ENCODE measurements around the gene PTPRZ1. TPM values are rescaled to one million over a fixed set of nuclear protein-coding genes. Genes with fewer than 3 reads are reported as not detected.

The PTPRZ1 gene
- total RNA-seq, 3 donors from 2014 or later (not counting 1 experiment from before 2014, with no cell fraction given) = not detected

DNA sequence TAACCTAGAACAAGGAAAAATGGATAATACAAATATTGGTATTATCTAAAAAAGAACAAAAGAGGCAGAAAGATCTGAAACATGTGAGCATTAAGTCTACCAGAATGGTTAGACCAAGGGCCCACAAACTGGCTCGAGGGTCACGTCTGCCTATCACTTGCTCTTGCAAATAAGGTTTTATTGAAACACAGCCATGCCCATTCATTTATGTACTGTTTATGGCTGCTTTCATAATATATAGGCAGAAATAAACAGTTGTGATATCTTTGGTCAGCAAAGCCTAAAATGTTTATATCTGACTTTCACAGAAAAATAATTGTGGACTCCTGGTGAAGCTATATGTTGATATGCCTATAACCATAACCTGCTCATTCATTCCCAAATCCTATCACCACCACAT is 199.3 kb downstream of the PTPRZ1 start:
- TF ChIP-seq, protein P1, sequence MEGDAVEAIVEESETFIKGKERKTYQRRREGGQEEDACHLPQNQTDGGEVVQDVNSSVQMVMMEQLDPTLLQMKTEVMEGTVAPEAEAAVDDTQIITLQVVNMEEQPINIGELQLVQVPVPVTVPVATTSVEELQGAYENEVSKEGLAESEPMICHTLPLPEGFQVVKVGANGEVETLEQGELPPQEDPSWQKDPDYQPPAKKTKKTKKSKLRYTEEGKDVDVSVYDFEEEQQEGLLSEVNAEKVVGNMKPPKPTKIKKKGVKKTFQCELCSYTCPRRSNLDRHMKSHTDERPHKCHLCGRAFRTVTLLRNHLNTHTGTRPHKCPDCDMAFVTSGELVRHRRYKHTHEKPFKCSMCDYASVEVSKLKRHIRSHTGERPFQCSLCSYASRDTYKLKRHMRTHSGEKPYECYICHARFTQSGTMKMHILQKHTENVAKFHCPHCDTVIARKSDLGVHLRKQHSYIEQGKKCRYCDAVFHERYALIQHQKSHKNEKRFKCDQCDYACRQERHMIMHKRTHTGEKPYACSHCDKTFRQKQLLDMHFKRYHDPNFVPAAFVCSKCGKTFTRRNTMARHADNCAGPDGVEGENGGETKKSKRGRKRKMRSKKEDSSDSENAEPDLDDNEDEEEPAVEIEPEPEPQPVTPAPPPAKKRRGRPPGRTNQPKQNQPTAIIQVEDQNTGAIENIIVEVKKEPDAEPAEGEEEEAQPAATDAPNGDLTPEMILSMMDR (IDR thresholded peaks at IDR 0.05) = no peak
- Histone ChIP-seq H3K36me3 (ENCODE audit: control insufficient read depth, insufficient read depth, low read length) (no peaks in the 10 kb centered on the region), H3K4me3 (ENCODE audit: low read length) (no peak overlapping the region), H3K4me1 (ENCODE audit: control insufficient read depth, insufficient read depth, low read length) (no peaks in the 10 kb centered on the region), H3K27ac (ENCODE audit: low read length) (no peak overlapping the region), H3K9me3 (ENCODE audit: control insufficient read depth, insufficient read depth, low read length) (no peaks in the 10 kb centered on the region), H3K27me3 (ENCODE audit: control insufficient read depth, insufficient read depth, low read length) (no peaks in the 10 kb centered on the region)
- H3K36me3 Mint-ChIP-seq = no peaks in the 10 kb centered on the region
- no peak overlapping the region for H3K27ac Mint-ChIP-seq
- H3K4me3 Mint-ChIP-seq = no peak overlapping the region
- WGBS (ENCODE audit: insufficient coverage) = 90% methylated on average over 2 of the region's 2 CpGs
- DNase-seq = no peak
- no peaks in the 10 kb centered on the region for H3K4me1 Mint-ChIP-seq
- peaks cover 2 to 4% of the 10 kb centered on the region in 2 donors for H3K9me3 Mint-ChIP-seq
- intact Hi-C loops (cut with micrococcal nuclease) = no loop called here
- no peak for ATAC-seq
- no peaks in the 10 kb centered on the region for H3K27me3 Mint-ChIP-seq (ENCODE audit: low read depth in 2 of 2)

DNA sequence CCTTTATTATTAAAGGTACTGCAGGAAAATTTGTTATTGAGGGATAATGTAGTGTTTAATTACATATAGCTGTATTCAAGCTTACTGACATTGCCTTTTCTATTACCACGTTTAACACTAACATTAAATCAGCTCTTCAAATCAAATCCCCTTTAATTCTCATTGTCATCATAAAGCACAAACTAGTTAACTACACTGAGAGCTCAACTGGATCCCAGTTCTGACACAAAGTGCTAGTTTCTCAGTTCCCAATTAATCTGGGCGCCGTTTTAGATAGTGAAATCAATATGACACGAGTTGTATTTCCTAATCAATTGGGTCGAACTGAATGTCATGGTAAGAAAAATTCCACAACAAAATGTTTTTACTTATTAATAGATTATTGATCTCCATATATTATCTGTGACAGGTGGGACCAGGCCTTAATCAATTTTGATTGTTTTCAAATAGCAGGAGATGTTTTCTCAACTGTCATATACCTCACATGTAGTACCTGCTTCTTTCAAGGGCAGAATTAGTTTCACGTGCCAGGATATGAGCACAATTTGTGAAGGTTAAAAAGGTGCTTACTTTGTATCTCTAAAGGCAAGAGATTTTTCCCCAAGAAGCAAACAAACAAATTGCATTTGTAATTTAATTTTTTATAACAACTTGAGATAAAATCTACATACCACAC is 200.1 kb downstream of the PTPRZ1 start:
- no peak overlapping the region for H3K27ac ChIP-seq (ENCODE audit: low read length)
- ATAC-seq (no peak), DNase-seq (no peak)
- Mint-ChIP-seq H3K27me3 (ENCODE audit: low read depth in 2 of 2) (no peaks in the 10 kb centered on the region), H3K9me3 (peaks cover 2 to 4% of the 10 kb centered on the region in 2 donors), H3K36me3 (no peaks in the 10 kb centered on the region), H3K27ac (no peak overlapping the region), H3K4me1 (no peaks in the 10 kb centered on the region), H3K4me3 (no peak overlapping the region)
- no peaks in the 10 kb centered on the region for H3K27me3 ChIP-seq (ENCODE audit: control insufficient read depth, insufficient read depth, low read length)
- no peaks in the 10 kb centered on the region for H3K36me3 ChIP-seq (ENCODE audit: control insufficient read depth, insufficient read depth, low read length)
- intact Hi-C loops (cut with micrococcal nuclease) = no loop called here
- WGBS (ENCODE audit: insufficient coverage) = 84% methylated on average over 5 of the region's 6 CpGs
- no peaks in the 10 kb centered on the region for H3K9me3 ChIP-seq (ENCODE audit: control insufficient read depth, insufficient read depth, low read length)
- TF ChIP-seq, protein P1 (IDR thresholded peaks at IDR 0.05) = no peak
- H3K4me1 ChIP-seq (ENCODE audit: control insufficient read depth, insufficient read depth, low read length) = no peaks in the 10 kb centered on the region
- H3K4me3 ChIP-seq (ENCODE audit: low read length) = no peak overlapping the region

DNA sequence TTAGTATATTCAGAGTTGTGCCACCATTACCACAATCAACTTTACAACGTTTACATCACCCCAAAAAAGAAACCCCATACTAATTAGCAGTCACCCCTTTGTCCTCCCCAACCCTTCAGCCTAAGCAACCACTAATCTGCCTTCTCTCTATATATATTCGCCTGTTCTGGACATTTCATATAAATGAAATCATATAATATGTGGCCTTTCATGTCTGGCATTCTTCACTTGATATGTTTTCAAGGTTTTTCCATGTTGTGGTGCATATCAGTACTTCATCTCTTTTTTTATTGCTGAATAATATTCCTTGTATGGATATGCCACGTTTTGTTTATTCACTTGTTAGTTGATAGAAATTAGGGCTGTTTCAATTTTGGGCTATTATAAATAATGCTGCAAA is 200.7 kb downstream of the PTPRZ1 start:
- Mint-ChIP-seq H3K36me3 (no peaks in the 10 kb centered on the region), H3K9me3 (peaks cover 2 to 4% of the 10 kb centered on the region in 2 donors), H3K4me3 (no peak overlapping the region), H3K4me1 (no peaks in the 10 kb centered on the region), H3K27ac (no peak overlapping the region), H3K27me3 (ENCODE audit: low read depth in 2 of 2) (no peaks in the 10 kb centered on the region)
- no peaks in the 10 kb centered on the region for H3K4me1 ChIP-seq (ENCODE audit: control insufficient read depth, insufficient read depth, low read length)
- H3K27ac ChIP-seq (ENCODE audit: low read length) = no peak overlapping the region
- H3K4me3 ChIP-seq (ENCODE audit: low read length) = no peak overlapping the region
- intact Hi-C loops (cut with micrococcal nuclease) = no loop called here
- no peaks in the 10 kb centered on the region for H3K27me3 ChIP-seq (ENCODE audit: control insufficient read depth, insufficient read depth, low read length)
- 56% methylated on average over 2 of the region's 3 CpGs for WGBS (ENCODE audit: insufficient coverage)
- no peak for ATAC-seq
- no peaks in the 10 kb centered on the region for H3K36me3 ChIP-seq (ENCODE audit: control insufficient read depth, insufficient read depth, low read length)
- H3K9me3 ChIP-seq (ENCODE audit: control insufficient read depth, insufficient read depth, low read length) = no peaks in the 10 kb centered on the region
- no peak for DNase-seq
- TF ChIP-seq, protein P1 (IDR thresholded peaks at IDR 0.05) = no peak

DNA sequence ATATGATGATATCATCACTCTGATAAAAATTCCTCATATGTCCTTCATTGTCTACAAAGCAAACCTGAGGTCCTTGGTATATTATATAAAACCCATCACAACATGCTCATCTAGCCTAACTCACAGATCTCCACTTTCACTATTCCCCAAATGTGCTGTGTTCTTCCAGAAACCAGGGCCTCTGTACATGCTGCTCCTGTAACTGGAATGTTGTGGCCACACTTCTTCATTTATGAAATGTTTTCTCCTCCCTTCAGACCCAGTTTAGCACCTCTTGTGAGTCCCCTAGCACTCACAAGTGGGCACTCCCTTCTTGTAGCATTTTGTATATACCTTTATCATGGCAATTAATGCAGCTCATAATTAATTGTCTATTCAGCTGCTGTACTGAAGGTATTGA is 209.2 kb downstream of the PTPRZ1 start:
- Histone ChIP-seq H3K27ac (ENCODE audit: low read length) (no peak overlapping the region), H3K27me3 (ENCODE audit: control insufficient read depth, insufficient read depth, low read length) (no peaks in the 10 kb centered on the region), H3K36me3 (ENCODE audit: control insufficient read depth, insufficient read depth, low read length) (no peaks in the 10 kb centered on the region), H3K9me3 (ENCODE audit: control insufficient read depth, insufficient read depth, low read length) (no peaks in the 10 kb centered on the region), H3K4me1 (ENCODE audit: control insufficient read depth, insufficient read depth, low read length) (no peaks in the 10 kb centered on the region), H3K4me3 (ENCODE audit: low read length) (no peak overlapping the region)
- ATAC-seq = no peak
- no peak for DNase-seq
- no peaks in the 10 kb centered on the region for H3K4me1 Mint-ChIP-seq
- no peaks in the 10 kb centered on the region for H3K27me3 Mint-ChIP-seq (ENCODE audit: low read depth in 2 of 2)
- H3K4me3 Mint-ChIP-seq = no peak overlapping the region
- no peaks in the 10 kb centered on the region for H3K36me3 Mint-ChIP-seq
- peaks cover 0 to 3% of the 10 kb centered on the region in 2 donors for H3K9me3 Mint-ChIP-seq
- no peak overlapping the region for H3K27ac Mint-ChIP-seq
- TF ChIP-seq, protein P1 (IDR thresholded peaks at IDR 0.05) = no peak
- intact Hi-C loops (cut with micrococcal nuclease) = no loop called here

All from natural killer cell (primary cell).